HG03432 (cell line): ENCODE results near the gene HOXC13.

Experiments
- ATAC-seq: cut with Tn5 transposase; IDR thresholded peaks from one replicate; pipeline ENCODE4 v1.9.1; 2021; ENCODE audit warnings: mild to moderate bottlenecking, moderate library complexity; ENCODE audit not compliant: unreplicated experiment

Gene HOXC13

GRCh38 chr12:53993162-53994008 lies 54.8 kb downstream of the HOXC13 start:
- ATAC-seq = no peak

- ATAC-seq = no peak
Measured at GRCh38 chr12:53994009-53994263, 55.3 kb downstream of the HOXC13 start.

GRCh38 chr12:53994264-53995001 lies 55.8 kb downstream of the HOXC13 start:
- ATAC-seq = no peak

DNA sequence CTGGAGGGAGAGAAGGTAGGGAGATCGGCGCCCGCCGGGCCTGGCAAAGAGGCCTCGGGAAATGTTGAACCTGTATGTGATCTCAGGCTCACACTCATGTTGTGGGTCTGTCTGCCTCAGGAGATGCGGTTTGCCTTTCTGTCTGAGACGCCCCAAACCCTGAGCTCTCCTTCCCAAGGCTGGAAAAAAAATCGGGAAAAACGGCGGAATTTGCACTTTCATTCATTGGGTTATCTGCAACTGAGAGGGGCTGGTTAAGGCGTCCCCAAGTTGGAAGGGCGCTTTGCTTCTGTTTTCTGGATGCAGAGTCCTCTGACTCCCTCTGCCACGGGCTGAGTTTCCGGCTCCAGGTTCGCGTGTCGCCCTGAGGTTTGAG lies 56.4 kb downstream of the HOXC13 start:
- no peak for ATAC-seq

DNA sequence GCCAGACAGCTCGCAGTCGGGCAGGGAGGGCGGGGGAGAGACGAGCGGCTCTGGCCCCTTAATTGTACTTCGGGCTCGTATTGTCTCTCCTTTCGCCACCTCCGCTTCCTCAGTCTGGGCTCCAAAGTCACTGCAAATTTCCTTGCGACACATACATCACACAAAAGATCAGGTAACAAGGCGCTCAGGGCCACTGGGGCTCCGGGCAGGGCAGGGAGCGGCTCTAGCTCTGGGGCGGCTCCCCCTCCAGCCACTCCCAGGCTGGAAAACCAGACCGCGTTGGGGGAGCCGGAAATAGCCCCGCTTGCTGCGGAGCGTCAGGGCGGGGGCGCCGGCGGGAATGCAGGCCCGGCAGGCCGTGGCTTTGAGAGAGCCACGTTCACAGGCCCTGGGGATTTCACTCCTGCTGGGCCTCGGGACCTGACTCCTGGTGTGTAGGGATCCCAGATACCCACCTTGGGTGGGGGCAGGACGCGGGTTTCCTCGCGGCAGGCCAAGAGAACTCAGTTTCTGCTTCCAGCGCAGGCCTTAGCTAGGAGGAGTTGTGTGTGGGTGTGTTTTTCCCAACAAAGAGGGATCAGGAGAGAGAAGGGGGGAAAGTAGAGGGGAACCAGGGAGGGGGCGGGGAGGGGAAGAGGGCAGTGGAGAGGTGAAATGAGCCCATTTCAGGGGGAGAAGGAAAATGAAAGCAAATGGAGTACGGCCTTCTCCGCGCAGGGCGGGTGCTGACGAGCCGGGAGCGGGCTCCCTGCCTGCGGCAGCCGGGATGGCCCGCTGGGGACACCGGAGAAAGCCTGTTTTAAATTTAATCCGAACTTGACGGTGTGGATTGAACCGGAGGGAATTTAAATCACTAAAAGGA lies 57.0 kb downstream of the HOXC13 start:
- ATAC-seq = no peak
